Measurements from ENCODE around the gene MET.

MET gene

GRCh38 chr7:116678780-116679179 lies 6.8 kb downstream of the MET start:
- Histone ChIP-seq H4K20me1 (ENCODE audit: insufficient read depth) (no peaks in the 10 kb centered on the region), H3K27ac (no peak overlapping the region), H3K27me3 (ENCODE audit: insufficient read depth, low read depth) (no peaks in the 10 kb centered on the region), H3K4me2 (no peak overlapping the region), H3K79me2 (ENCODE audit: insufficient read depth, low read depth) (no peaks in the 10 kb centered on the region), H3K36me3 (ENCODE audit: insufficient read depth) (no peaks in the 10 kb centered on the region), H3K9ac (no peak overlapping the region), H3K4me3 (IDR thresholded peaks at IDR 0.05; ENCODE audit: insufficient read depth, low read depth, low read length) (no peak overlapping the region), H2AFZ (ENCODE audit: low read depth) (no peak overlapping the region), H3K4me1 (ENCODE audit: low read depth, poor library complexity, severe bottlenecking) (no peaks in the 10 kb centered on the region)
- no peak for TF ChIP-seq CTCF (conservative IDR thresholded peaks at IDR 0.05; ENCODE audit: low read depth, low read length)

GRCh38 chr7:116679500-116679899 lies 7.5 kb downstream of the MET start:
- no peak overlapping the region for H2AFZ ChIP-seq (ENCODE audit: low read depth)
- H3K4me1 ChIP-seq (ENCODE audit: low read depth, poor library complexity, severe bottlenecking): no peaks in the 10 kb centered on the region
- H3K4me3 ChIP-seq (IDR thresholded peaks at IDR 0.05; ENCODE audit: insufficient read depth, low read depth, low read length): no peak overlapping the region
- no peaks in the 10 kb centered on the region for H3K27me3 ChIP-seq (ENCODE audit: insufficient read depth, low read depth)
- no peak overlapping the region for H3K27ac ChIP-seq
- H4K20me1 ChIP-seq (ENCODE audit: insufficient read depth): no peaks in the 10 kb centered on the region
- H3K36me3 ChIP-seq (ENCODE audit: insufficient read depth): no peaks in the 10 kb centered on the region
- H3K9ac ChIP-seq: no peak overlapping the region
- no peaks in the 10 kb centered on the region for H3K79me2 ChIP-seq (ENCODE audit: insufficient read depth, low read depth)
- no peak overlapping the region for H3K4me2 ChIP-seq
- TF ChIP-seq CTCF (conservative IDR thresholded peaks at IDR 0.05; ENCODE audit: low read depth, low read length): no peak

GRCh38 chr7:116683786-116684185 lies 11.8 kb downstream of the MET start:
- Histone ChIP-seq H3K79me2 (ENCODE audit: insufficient read depth, low read depth) (no peaks in the 10 kb centered on the region), H3K4me1 (ENCODE audit: low read depth, poor library complexity, severe bottlenecking) (no peaks in the 10 kb centered on the region), H3K36me3 (ENCODE audit: insufficient read depth) (no peaks in the 10 kb centered on the region), H3K4me2 (no peak overlapping the region), H4K20me1 (ENCODE audit: insufficient read depth) (no peaks in the 10 kb centered on the region), H3K27me3 (ENCODE audit: insufficient read depth, low read depth) (no peaks in the 10 kb centered on the region), H3K9ac (no peak overlapping the region), H3K27ac (no peak overlapping the region), H2AFZ (ENCODE audit: low read depth) (no peak overlapping the region), H3K4me3 (IDR thresholded peaks at IDR 0.05; ENCODE audit: insufficient read depth, low read depth, low read length) (no peak overlapping the region)
- no peak for TF ChIP-seq CTCF (conservative IDR thresholded peaks at IDR 0.05; ENCODE audit: low read depth, low read length)

- no peaks in the 10 kb centered on the region for H3K27me3 ChIP-seq (ENCODE audit: insufficient read depth, low read depth)
- H3K9ac ChIP-seq: no peak overlapping the region
- H3K27ac ChIP-seq: no peak overlapping the region
- no peaks in the 10 kb centered on the region for H3K36me3 ChIP-seq (ENCODE audit: insufficient read depth)
- no peaks in the 10 kb centered on the region for H4K20me1 ChIP-seq (ENCODE audit: insufficient read depth)
- no peak overlapping the region for H3K4me3 ChIP-seq (IDR thresholded peaks at IDR 0.05; ENCODE audit: insufficient read depth, low read depth, low read length)
- H3K4me1 ChIP-seq (ENCODE audit: low read depth, poor library complexity, severe bottlenecking): no peaks in the 10 kb centered on the region
- no peak overlapping the region for H2AFZ ChIP-seq (ENCODE audit: low read depth)
- TF ChIP-seq CTCF (conservative IDR thresholded peaks at IDR 0.05; ENCODE audit: low read depth, low read length): no peak
- no peaks in the 10 kb centered on the region for H3K79me2 ChIP-seq (ENCODE audit: insufficient read depth, low read depth)
- H3K4me2 ChIP-seq: no peak overlapping the region
These were observed 14.0 kb downstream of the MET start for GRCh38 chr7:116686033-116686432.

Data from KMS-11 (cell line).